A549 (cell line): ENCODE data around the gene IGF2BP3. TPM values are rescaled to one million over a fixed set of nuclear protein-coding genes. Genes with fewer than 3 reads are reported as not detected.
A peak's percentile ranks its signal among the peaks of the same experiment; 100 is the strongest.

Source experiments
- ATAC-seq, 2 experiments: fragments of 200-7000 bp in 1 of 2; fragments of >200 bp in 1 of 2; cut with Nextera tagmentation in 1 of 2; cut with Tn5 transposase in 1 of 2; 3 replicates each; pipeline versions ENCODE4 v1.8.0 to v1.9.1; 2018 to 2020; ENCODE audit warnings: mild to moderate bottlenecking in 1 of 2, moderate library complexity in 1 of 2
- CTCF ChIA-PET: fragments of 300-600 bp; sonication (Branson Sonifier 250); formaldehyde crosslinking; extraction: SDS; loops from one replicate; lab custom pipeline; 2021; ENCODE audit warnings: antibody characterized with exemption, inconsistent platforms; lab: Yijun Ruan, JAX
- POLR2A ChIA-PET: fragments of 350-600 bp; formaldehyde crosslinking; extraction: SDS; loops from one replicate; lab custom pipeline; 2021; ENCODE audit warnings: antibody characterized with exemption, inconsistent platforms; lab: Yijun Ruan, JAX
- DNase-seq, 2 experiments: peaks; one replicate each; pipeline versions ENCODE4 v3.0.0 to v3.0.0-alpha.2; 2011 to 2016; ENCODE audit warnings: low read depth in 1 of 2, low spot score in 1 of 2
- FAIRE-seq: peaks from 2 replicates; lab custom pipeline; 2011; peaks lifted over from hg19 to GRCh38; lab: Jason Lieb, UNC
- H3K27ac ChIP-seq, 2 experiments: fragments of >200 bp; sonication (Bioruptor Twin); formaldehyde crosslinking; 3 replicates each; pipeline ENCODE4 v1.5.1; 2016 to 2017
- H3K4me1 ChIP-seq: fragments of >200 bp; sonication (Bioruptor Twin); formaldehyde crosslinking; 3 replicates; pipeline ENCODE4 v1.6.1; 2016
- H3K4me2 ChIP-seq: fragments of >200 bp; sonication (Bioruptor Twin); formaldehyde crosslinking; 3 replicates; pipeline ENCODE4 v1.6.1; 2016
- H3K4me3 ChIP-seq: fragments of >200 bp; sonication (Bioruptor Twin); formaldehyde crosslinking; 3 replicates; pipeline ENCODE4 v1.5.1; 2016
- H3K9me3 ChIP-seq: fragments of >200 bp; sonication (Bioruptor Twin); formaldehyde crosslinking; 3 replicates; pipeline ENCODE4 v1.6.1; 2016
- BHLHE40 ChIP-seq: IDR thresholded peaks from 2 replicates; pipeline ENCODE4 v1.6.1; 2012; ENCODE audit warnings: low read depth, low read length, inconsistent platforms
- CBX2 ChIP-seq: fragments of 200-600 bp; sonication (generic); IDR thresholded peaks from 2 replicates; pipeline ENCODE4 v1.6.1; 2016; ENCODE audit warnings: low read depth, mild to moderate bottlenecking, borderline replicate concordance
- CEBPB ChIP-seq, 2 experiments: fragments of >200 bp in 1 of 2; sonication (Bioruptor Twin) in 1 of 2; formaldehyde crosslinking in 1 of 2; IDR thresholded peaks; 2 replicates each; pipeline ENCODE4 v1.6.1; 2012 to 2016
- CHD2 ChIP-seq: fragments of 150-350 bp; IDR thresholded peaks from 2 replicates; pipeline ENCODE4 v1.6.1; 2014; ENCODE audit warnings: low read length; ENCODE audit not compliant: partially characterized antibody
- CTCF ChIP-seq: fragments of >200 bp; sonication (Bioruptor Twin); formaldehyde crosslinking; IDR thresholded peaks from 3 replicates; pipeline ENCODE4 v1.5.1; 2016
- E2F6 ChIP-seq: IDR thresholded peaks from 2 replicates; pipeline ENCODE4 v1.6.1; 2012; ENCODE audit warnings: low read depth, borderline replicate concordance
- EP300 ChIP-seq, 2 experiments: fragments of >200 bp; sonication (Bioruptor Twin); formaldehyde crosslinking; IDR thresholded peaks; 2 replicates in 1 of 2; 3 replicates in 1 of 2; pipeline ENCODE4 v1.6.1; 2016 to 2017
- ESRRA ChIP-seq: fragments of 150-350 bp; IDR thresholded peaks from 2 replicates; pipeline ENCODE4 v1.6.1; 2014; ENCODE audit warnings: mild to moderate bottlenecking, low read length, borderline replicate concordance
- FOSL2 ChIP-seq, 2 experiments: fragments of 450-650 bp in 1 of 2; fragments of >200 bp in 1 of 2; sonication (Bioruptor Twin) in 1 of 2; formaldehyde crosslinking; IDR thresholded peaks; 2 replicates each; pipeline versions ENCODE4 v1.5.0 to v1.6.1; 2016 to 2020; ENCODE audit warnings: mild to moderate bottlenecking in 1 of 2, moderate library complexity in 1 of 2
- HMGXB4 ChIP-seq: fragments of 250-450 bp; sonication (Bioruptor Pico); IDR thresholded peaks from 2 replicates; pipeline ENCODE4 v1.5.0; 2021; ENCODE audit warnings: mild to moderate bottlenecking, moderate library complexity, borderline replicate concordance
- HOXA7 ChIP-seq: fragments of 250-450 bp; sonication (Bioruptor Pico); IDR thresholded peaks from 2 replicates; pipeline ENCODE4 v1.5.0; 2020; ENCODE audit warnings: mild to moderate bottlenecking, moderate library complexity
- KDM5A ChIP-seq: fragments of 200-600 bp; sonication (generic); IDR thresholded peaks from 2 replicates; pipeline ENCODE4 v1.6.1; 2016; ENCODE audit warnings: antibody characterized with exemption, mild to moderate bottlenecking
- MAZ ChIP-seq: fragments of 150-350 bp; IDR thresholded peaks from 2 replicates; pipeline ENCODE4 v1.6.1; 2014; ENCODE audit warnings: antibody characterized with exemption, low read depth, low read length, borderline replicate concordance
- PHF8 ChIP-seq: fragments of 200-600 bp; sonication (generic); IDR thresholded peaks from 2 replicates; pipeline ENCODE4 v1.6.1; 2016; ENCODE audit warnings: low read depth, mild to moderate bottlenecking, antibody characterized with exemption, moderate library complexity, borderline replicate concordance
- POLR2A ChIP-seq: IDR thresholded peaks from 2 replicates; pipeline ENCODE4 v1.6.1; 2012; ENCODE audit warnings: mild to moderate bottlenecking, low read length
- REST ChIP-seq: fragments of 200-600 bp; sonication (generic); IDR thresholded peaks from 2 replicates; pipeline ENCODE4 v1.6.1; 2016; ENCODE audit warnings: antibody characterized with exemption, mild to moderate bottlenecking, moderate library complexity
- RNF2 ChIP-seq: fragments of 200-600 bp; sonication (generic); IDR thresholded peaks from 2 replicates; pipeline ENCODE4 v1.6.1; 2016; ENCODE audit warnings: low read depth, mild to moderate bottlenecking, antibody characterized with exemption, moderate library complexity, borderline replicate concordance
- SMC3 ChIP-seq: fragments of >200 bp; sonication (Bioruptor Twin); formaldehyde crosslinking; IDR thresholded peaks from 3 replicates; pipeline ENCODE4 v1.6.1; 2018; ENCODE audit warnings: inconsistent platforms
- TP53 ChIP-seq: fragments of 250-450 bp; sonication (Bioruptor Pico); IDR thresholded peaks from 2 replicates; pipeline ENCODE4 v1.5.0; 2021; ENCODE audit warnings: mild to moderate bottlenecking, moderate library complexity
- WGBS: methylation state at CpG from one replicate; pipeline ENCODE4 v1.1.6; 2017; ENCODE audit errors: missing lambda C conversion rate; 5-methylcytosine and 5-hydroxymethylcytosine counted together
- polyA plus RNA-seq, 4 experiments: library from polyadenylated mRNA; depleted of rRNA in 3 of 4; stranded (reverse); fragments of >200 nt; fragmentation: RNase III in 1 of 4; extraction: RNeasy Plus Mini Kit Qiagen cat#74134 plus additional on column Dnase treatment in 1 of 4; gene quantifications; 2 replicates in 3 of 4; 3 replicates in 1 of 4; pipeline ENCODE4 v1.2.3, GENCODE V29; 2011 to 2017

The IGF2BP3 gene
- polyA plus RNA-seq, 2 of the 4 experiments (the other 2 are of a cell fraction), result 26.7 to 62.0 TPM

- DNase-seq (no peak), ATAC-seq (no peak), FAIRE-seq (no peak)
- Histone ChIP-seq H3K4me2 (no peak overlapping the region), H3K4me3 (no peak overlapping the region), H3K9me3 (no peaks in the 10 kb centered on the region), H3K27ac (no peak overlapping the region)
- 92% methylated on average over 9 of the region's 9 CpGs for WGBS
- POLR2A ChIA-PET, result no interaction called here
- CTCF ChIA-PET, result interaction anchor here (1.3 to 1.8 kb wide), 2 partner anchors 64 to 217 kb away, joined by 4 read pairs; no protein-coding TSS in a partner anchor
- no peak for TF ChIP-seq CHD2
- TF ChIP-seq FOSL2 (IDR thresholded peaks at IDR 0.05), result no peak
- no peak for TF ChIP-seq FOSL2 (CRISPR knock-in tag; IDR thresholded peaks at IDR 0.05)
- no peak for TF ChIP-seq POLR2A
- no peak for TF ChIP-seq EP300 (IDR thresholded peaks at IDR 0.05)
- TF ChIP-seq HMGXB4 (CRISPR knock-in tag), result no peak
- no peak for TF ChIP-seq BHLHE40
- TF ChIP-seq HOXA7, result no peak
- no peak for TF ChIP-seq MAZ
- TF ChIP-seq, all 56 proteins: peak for 0
- H3K4me1 ChIP-seq, result 0 out of 3 replicates have a peak, but pooled peaks cover 8% of the 10 kb centered on the region
These were observed 23.7 kb upstream of the IGF2BP3 start for GRCh38 chr7:23494009-23494408.

- no peak for DNase-seq
- ATAC-seq, result peak; percentile 13 to 36; a peak in 2 of 6 replicates
- Histone ChIP-seq H3K4me2 (peak overlapping the region; percentile 68), H3K9me3 (no peaks in the 10 kb centered on the region), H3K4me3 (peak overlapping the region; percentile 49; the same call in 1 of the 3 replicates), H3K4me1 (peaks cover 8% of the 10 kb centered on the region; the same call in 1 of the 3 replicates), H3K27ac (no peak overlapping the region)
- ChIA-PET POLR2A (interaction anchor here (0.7 kb wide), 1 partner anchor 193 kb away, joined by 3 read pairs; no protein-coding TSS in a partner anchor), CTCF (interaction anchor here (1.2 kb wide), 1 partner anchor 134 kb away, joined by 5 read pairs; no protein-coding TSS in a partner anchor)
- TF ChIP-seq PHF8, result no peak
- TF ChIP-seq TP53 (CRISPR knock-in tag), result no peak
- no peak for TF ChIP-seq E2F6
- TF ChIP-seq CBX2, result no peak
- no peak for TF ChIP-seq POLR2A
- no peak for TF ChIP-seq CEBPB (IDR thresholded peaks at IDR 0.05)
- no peak for TF ChIP-seq REST
- TF ChIP-seq KDM5A, result no peak
- TF ChIP-seq CTCF, result no peak
- TF ChIP-seq SMC3, result no peak
- TF ChIP-seq ESRRA, result no peak
- no peak for TF ChIP-seq RNF2
- 64% methylated on average over 3 of the region's 3 CpGs for WGBS
- FAIRE-seq, result no peak
These were observed 21.2 kb upstream of the IGF2BP3 start for GRCh38 chr7:23491502-23491901.
